Measurements from ENCODE around the gene GON4L.
A peak's percentile ranks its signal among the peaks of the same experiment; 100 is the strongest.
"Not testable (repeated sequence)": the region's sequence is repeated elsewhere in the genome, so short reads cannot be mapped to it uniquely, and the experiment has no call there.

The GON4L gene

GRCh38 chr1:155813672-155814071 is 43.3 kb downstream of the GON4L start:
- DNase-seq (ENCODE audit: low spot score) = no peak

DNA sequence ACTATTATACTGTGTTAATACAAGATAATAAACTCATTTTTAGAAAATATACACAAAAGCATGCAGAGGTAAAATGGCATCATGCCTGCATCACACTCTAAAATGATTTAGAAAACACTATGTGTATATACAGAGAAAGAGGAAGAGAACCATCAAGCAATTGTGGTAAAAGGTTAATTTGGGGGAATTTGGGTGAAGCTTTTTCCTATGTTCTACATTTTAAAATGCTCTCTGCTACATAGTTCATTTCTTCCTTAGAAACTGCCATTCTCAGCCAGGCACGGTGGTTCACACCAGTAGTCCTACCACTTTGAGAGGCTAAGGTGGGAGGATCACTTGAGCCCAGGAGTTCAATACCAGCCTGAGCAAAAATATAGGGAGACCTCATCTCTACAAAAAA is 44.1 kb downstream of the GON4L start:
- no peak for DNase-seq (ENCODE audit: low spot score)

GRCh38 chr1:155809088-155809487 is 47.9 kb downstream of the GON4L start:
- no peak for DNase-seq (ENCODE audit: low spot score)

GRCh38 chr1:155801149-155801548 is 55.9 kb downstream of the GON4L start:
- DNase-seq (ENCODE audit: low spot score) = peak; percentile 21

GRCh38 chr1:155795618-155796017 is 61.4 kb downstream of the GON4L start:
- DNase-seq (ENCODE audit: low spot score) = not testable (repeated sequence)

GRCh38 chr1:155794605-155795245 is 62.3 kb downstream of the GON4L start:
- no peak for DNase-seq (ENCODE audit: low spot score)

DNA sequence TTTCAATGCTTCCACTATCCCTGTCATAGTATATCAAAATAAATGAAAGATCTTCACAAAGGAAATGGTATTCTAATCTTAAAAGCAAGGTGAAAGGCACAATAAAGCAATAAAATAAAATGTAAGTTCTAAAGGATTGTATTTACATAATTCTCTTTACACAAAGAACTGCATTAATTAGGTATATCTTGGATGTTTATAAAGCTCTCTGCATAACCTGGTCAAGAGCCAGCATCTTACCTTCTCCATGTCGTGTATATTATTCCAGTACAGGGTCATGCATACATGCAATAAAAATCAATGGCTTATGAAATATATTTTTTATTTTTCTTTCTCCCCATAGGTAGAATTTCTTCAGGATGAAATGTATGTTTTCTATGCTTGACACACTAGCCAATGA is 63.8 kb downstream of the GON4L start:
- no peak for DNase-seq (ENCODE audit: low spot score)

- DNase-seq (ENCODE audit: low spot score) = no peak
These were observed 79.4 kb downstream of the GON4L start for GRCh38 chr1:155777582-155777981.

DNA sequence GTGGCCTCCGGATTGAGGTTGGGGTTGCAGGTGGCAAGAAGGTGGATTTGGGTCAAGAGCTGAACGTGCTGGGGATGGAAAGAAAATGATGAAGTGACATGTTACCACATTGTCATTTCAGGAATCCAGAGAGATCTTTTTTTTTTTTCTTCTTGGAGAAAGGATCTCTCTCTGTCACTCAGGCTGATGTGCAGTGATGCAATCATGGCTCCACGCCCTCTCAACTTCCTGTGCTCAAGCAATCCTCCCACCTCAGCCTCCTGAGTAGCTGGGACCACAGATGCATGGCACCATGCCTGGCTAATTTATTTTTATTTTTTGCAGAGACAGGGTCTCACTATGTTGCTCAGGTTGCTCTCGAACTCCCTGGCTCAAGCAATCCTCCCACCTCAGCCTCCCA is 80.6 kb downstream of the GON4L start:
- DNase-seq (ENCODE audit: low spot score) = no peak

GRCh38 chr1:155773221-155773620 is 83.8 kb downstream of the GON4L start:
- no peak for DNase-seq (ENCODE audit: low spot score)

GRCh38 chr1:155769257-155769656 is 87.8 kb downstream of the GON4L start:
- no peak for DNase-seq (ENCODE audit: low spot score)

DNA sequence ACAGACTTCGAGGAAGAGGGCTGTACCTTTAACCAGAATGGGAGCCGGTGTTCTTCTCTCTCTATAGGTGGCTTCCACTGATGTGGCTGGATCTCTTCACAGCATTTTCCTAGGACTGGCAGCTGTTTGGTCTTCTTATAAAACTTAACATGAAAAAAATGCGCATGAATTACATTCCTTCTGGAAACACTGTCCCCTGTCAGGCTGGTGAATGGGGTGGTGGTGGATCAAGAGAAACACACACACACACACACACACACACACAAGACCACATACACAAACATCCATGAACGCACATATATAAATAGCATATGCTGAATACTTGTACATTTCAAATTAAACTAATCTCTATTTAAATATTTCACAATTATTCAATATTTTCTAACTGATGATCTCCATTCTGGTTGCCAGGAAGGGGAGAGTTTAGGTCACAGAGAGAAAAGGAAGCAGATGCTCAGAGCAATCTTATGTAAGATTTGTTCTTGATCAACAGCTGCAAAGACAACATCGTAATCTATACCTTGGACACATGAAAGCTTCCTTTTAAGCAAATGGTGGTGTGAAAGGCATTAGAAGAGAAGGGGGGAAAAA is 89.5 kb downstream of the GON4L start:
- not testable (repeated sequence) for DNase-seq (ENCODE audit: low spot score)

DNA sequence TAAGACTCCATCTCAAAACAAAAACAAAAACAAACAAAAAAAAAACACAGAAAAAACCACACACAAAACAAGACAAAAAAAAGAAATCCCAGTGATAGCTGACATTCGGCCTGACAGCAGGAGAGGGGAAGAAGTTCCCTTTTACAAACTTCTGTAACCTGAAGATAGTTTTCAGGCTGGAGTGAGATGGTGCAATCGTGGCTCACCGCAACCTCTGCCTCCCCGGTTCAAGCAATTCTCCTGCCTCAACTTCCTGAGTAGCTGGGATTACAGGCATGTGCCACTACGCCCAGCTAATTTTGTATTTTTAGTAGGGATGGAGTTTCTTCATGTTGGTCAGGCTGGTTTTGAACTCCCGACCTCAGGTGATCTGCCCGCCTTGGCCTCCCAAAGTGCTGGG is 93.0 kb downstream of the GON4L start:
- DNase-seq (ENCODE audit: low spot score) = not testable (repeated sequence)

DNA sequence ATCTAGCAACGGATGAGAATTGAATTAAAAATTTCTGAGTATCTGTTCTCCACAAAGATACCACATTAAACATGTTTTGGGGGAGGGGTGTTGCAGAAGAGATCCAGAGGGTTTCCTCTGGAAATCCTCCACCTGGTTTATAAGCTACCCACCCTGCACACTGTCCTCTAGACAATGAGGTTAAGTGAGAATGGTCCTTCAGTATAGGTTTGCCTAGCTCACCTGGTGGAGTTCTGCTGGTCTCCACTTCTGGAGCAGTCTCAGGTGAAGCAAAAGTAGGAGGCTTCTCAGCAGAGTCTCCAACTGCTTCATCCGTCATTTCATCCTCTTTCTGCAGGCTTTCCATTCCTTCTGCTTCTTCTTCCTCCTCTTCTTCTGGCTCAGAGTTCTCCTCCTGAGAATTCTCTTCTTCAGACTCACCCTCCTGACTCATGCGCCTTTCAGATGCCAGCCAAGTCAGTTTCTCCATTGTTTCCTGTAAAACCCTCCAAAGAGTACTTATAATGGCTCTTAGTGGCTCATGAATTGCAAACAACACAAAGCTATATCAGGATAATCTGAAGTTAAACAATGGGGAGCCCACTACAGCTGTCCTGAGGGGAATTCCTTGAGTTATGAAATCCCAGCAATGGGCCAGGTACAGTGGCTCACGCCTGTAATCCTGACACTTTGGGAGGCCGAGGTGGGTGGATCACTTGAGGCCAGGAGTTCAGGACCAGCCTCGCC is 93.8 kb downstream of the GON4L start:
- peak; percentile 62 for DNase-seq (ENCODE audit: low spot score)

GRCh38 chr1:155761736-155762405 is 95.1 kb downstream of the GON4L start:
- no peak for DNase-seq (ENCODE audit: low spot score)

GRCh38 chr1:155760751-155761475 is 96.1 kb downstream of the GON4L start:
- DNase-seq (ENCODE audit: low spot score) = no peak

GRCh38 chr1:155759966-155760630 is 96.9 kb downstream of the GON4L start:
- no peak for DNase-seq (ENCODE audit: low spot score)

GRCh38 chr1:155759017-155759416 is 98.0 kb downstream of the GON4L start:
- not testable (repeated sequence) for DNase-seq (ENCODE audit: low spot score)

DNA sequence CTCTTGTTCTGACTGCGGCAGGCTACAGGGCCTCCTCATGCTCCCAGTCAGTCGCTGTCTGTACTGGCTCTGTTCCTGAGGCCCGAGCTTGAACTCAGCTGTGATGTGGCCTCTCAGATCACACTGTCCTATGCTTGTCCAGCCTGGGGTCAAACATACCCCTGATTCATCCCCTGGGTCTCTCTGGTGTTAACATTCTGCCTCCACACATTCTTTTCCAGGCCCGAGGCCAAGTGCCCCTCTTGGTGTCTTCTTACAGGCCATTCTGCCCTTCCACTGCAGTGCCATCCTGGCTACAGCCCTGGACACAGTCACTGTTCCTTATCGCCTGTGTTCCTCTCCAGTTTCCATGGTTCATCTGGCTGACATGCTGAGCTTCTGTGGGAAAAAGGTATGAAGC is 108.9 kb downstream of the GON4L start:
- not testable (repeated sequence) for DNase-seq (ENCODE audit: low spot score)

DNA sequence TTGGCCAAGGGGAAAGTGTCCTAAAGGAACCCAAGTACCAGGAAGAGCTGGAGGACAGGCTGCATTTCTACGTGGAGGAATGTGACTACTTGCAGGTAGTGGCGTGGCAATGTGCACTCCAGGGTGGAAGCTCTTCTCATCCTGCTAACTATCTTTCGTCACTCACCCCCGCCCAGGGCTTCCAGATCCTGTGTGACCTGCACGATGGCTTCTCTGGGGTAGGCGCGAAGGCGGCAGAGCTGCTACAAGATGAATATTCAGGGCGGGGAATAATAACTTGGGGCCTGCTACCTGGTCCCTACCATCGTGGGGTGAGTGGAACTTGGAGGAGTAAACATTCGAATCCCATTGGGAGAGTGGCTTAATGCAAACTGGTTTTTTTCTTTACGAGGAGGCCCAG is 109.4 kb downstream of the GON4L start:
- DNase-seq (ENCODE audit: low spot score) = not testable (repeated sequence)
